Neural cell (in vitro differentiated cells): Measurements from ENCODE around the gene TRIM40. TPM values are rescaled to one million over a fixed set of nuclear protein-coding genes. Genes with fewer than 3 reads are reported as not detected.

Source experiments
- H2AFZ ChIP-seq: fragments of 200-600, 300-800 bp; sonication (generic), shearing (Covaris generic); 2 replicates; pipeline ENCODE4 v1.6.0; 2014; ENCODE audit warnings: low read depth, mild to moderate bottlenecking, antibody characterized with exemption, low read length, moderate library complexity
- H3F3A ChIP-seq: fragments of 200-600 bp; shearing (Covaris generic); 2 replicates; pipeline ENCODE4 v1.6.1; 2016; ENCODE audit warnings: mild to moderate bottlenecking, moderate library complexity, mixed read lengths, antibody characterized with exemption, low read length; ENCODE audit not compliant: insufficient read depth, poor library complexity, severe bottlenecking
- H3K27ac ChIP-seq: fragments of 200-600, 300-800 bp; sonication (generic), shearing (Covaris generic); 2 replicates; pipeline ENCODE4 v1.5.1; 2014; ENCODE audit warnings: mild to moderate bottlenecking, low read length, moderate library complexity
- H3K27me3 ChIP-seq: fragments of 300-800, 200-600 bp; sonication (generic), shearing (Covaris generic); 2 replicates; pipeline ENCODE4 v1.6.0; 2014; ENCODE audit warnings: mild to moderate bottlenecking, low read depth, low read length, moderate library complexity; ENCODE audit not compliant: insufficient read depth
- H3K36me3 ChIP-seq: fragments of 300-800, 200-600 bp; sonication (generic), shearing (Covaris generic); 2 replicates; pipeline ENCODE4 v1.5.1; 2014; ENCODE audit warnings: mild to moderate bottlenecking, antibody characterized with exemption, low read length, moderate library complexity; ENCODE audit not compliant: insufficient read depth
- H3K4me2 ChIP-seq: fragments of 300-800, 200-600 bp; sonication (generic), shearing (Covaris generic); 2 replicates; pipeline ENCODE4 v1.6.0; 2014; ENCODE audit warnings: mild to moderate bottlenecking, low read length
- H3K4me3 ChIP-seq: fragments of 300-800, 200-600 bp; sonication (generic), shearing (Covaris generic); 2 replicates; pipeline ENCODE4 v1.5.1; 2014; ENCODE audit warnings: mild to moderate bottlenecking, low read length, moderate library complexity
- H3K79me2 ChIP-seq: fragments of 200-600 bp; shearing (Covaris generic); replicated peaks from 2 replicates; pipeline ENCODE4 v1.6.0; 2014; ENCODE audit warnings: mild to moderate bottlenecking, low read length, moderate library complexity; ENCODE audit not compliant: insufficient read depth
- H3K9ac ChIP-seq: fragments of 300-800, 200-600 bp; sonication (generic), shearing (Covaris generic); 2 replicates; pipeline ENCODE4 v1.6.1; 2016; ENCODE audit warnings: mild to moderate bottlenecking, low read length, mixed read lengths
- H3K9me2 ChIP-seq: fragments of 200-600 bp; shearing (Covaris generic); 2 replicates; pipeline ENCODE4 v1.6.1; 2016; ENCODE audit warnings: mild to moderate bottlenecking, low read length, mixed read lengths; ENCODE audit not compliant: insufficient read depth
- H3K9me3 ChIP-seq: fragments of 200-600, 300-800 bp; sonication (generic), shearing (Covaris generic); 2 replicates; pipeline ENCODE4 v1.6.1; 2016; ENCODE audit warnings: mild to moderate bottlenecking, mixed run types, low read length, moderate library complexity, mixed read lengths
- H4K20me1 ChIP-seq: fragments of 200-600 bp; shearing (Covaris generic); 2 replicates; pipeline ENCODE4 v1.6.1; 2016; ENCODE audit warnings: mild to moderate bottlenecking, mixed run types; ENCODE audit not compliant: insufficient read depth
- CTCF ChIP-seq: fragments of 450-650 bp; IDR thresholded peaks from 2 replicates; pipeline ENCODE4 v1.5.1; 2014; ENCODE audit warnings: antibody characterized with exemption, mild to moderate bottlenecking, moderate library complexity; ENCODE audit not compliant: poor library complexity, severe bottlenecking
- EP300 ChIP-seq: fragments of 450-650 bp; conservative IDR thresholded peaks from 2 replicates; pipeline ENCODE4 v1.6.1; 2014; ENCODE audit warnings: antibody characterized with exemption, mild to moderate bottlenecking, moderate library complexity; ENCODE audit not compliant: poor library complexity, severe bottlenecking
- EZH2 ChIP-seq: fragments of 200-600, 300-800 bp; shearing (Covaris generic), sonication (generic); IDR thresholded peaks from 2 replicates; pipeline ENCODE4 v1.6.1; 2014; ENCODE audit warnings: antibody characterized with exemption, low read length, borderline replicate concordance, mild to moderate bottlenecking; ENCODE audit not compliant: insufficient read depth, poor library complexity, severe bottlenecking
- MXI1 ChIP-seq: fragments of 450-650 bp; conservative IDR thresholded peaks from 2 replicates; pipeline ENCODE4 v1.6.1; 2014; ENCODE audit warnings: antibody characterized with exemption, mild to moderate bottlenecking; ENCODE audit not compliant: poor library complexity, severe bottlenecking
- POLR2AphosphoS5 ChIP-seq: IDR thresholded peaks from 2 replicates; pipeline ENCODE4 v1.6.1; 2012
- RAD21 ChIP-seq: fragments of 450-650 bp; conservative IDR thresholded peaks from 2 replicates; pipeline ENCODE4 v1.6.1; 2014; ENCODE audit warnings: antibody characterized with exemption, mild to moderate bottlenecking, moderate library complexity
- SMC3 ChIP-seq: fragments of 450-650 bp; conservative IDR thresholded peaks from 2 replicates; pipeline ENCODE4 v1.6.1; 2014; ENCODE audit warnings: antibody characterized with exemption, mild to moderate bottlenecking, moderate library complexity; ENCODE audit not compliant: poor library complexity
- TAF1 ChIP-seq: IDR thresholded peaks from 2 replicates; pipeline ENCODE4 v1.6.1; 2012; ENCODE audit warnings: low read depth
- polyA plus RNA-seq: library from polyadenylated mRNA; depleted of rRNA; stranded (reverse); fragments of >200 nt; gene quantifications from 2 replicates; pipeline ENCODE4 v1.2.3, GENCODE V29; 2014
- TF ChIP-seq, protein P1 (sequence below): IDR thresholded peaks from 2 replicates; pipeline ENCODE4 v1.6.1; 2012; ENCODE audit warnings: borderline replicate concordance

Gene TRIM40
- polyA plus RNA-seq, 1 donor from 2014 or later, result not detected

DNA sequence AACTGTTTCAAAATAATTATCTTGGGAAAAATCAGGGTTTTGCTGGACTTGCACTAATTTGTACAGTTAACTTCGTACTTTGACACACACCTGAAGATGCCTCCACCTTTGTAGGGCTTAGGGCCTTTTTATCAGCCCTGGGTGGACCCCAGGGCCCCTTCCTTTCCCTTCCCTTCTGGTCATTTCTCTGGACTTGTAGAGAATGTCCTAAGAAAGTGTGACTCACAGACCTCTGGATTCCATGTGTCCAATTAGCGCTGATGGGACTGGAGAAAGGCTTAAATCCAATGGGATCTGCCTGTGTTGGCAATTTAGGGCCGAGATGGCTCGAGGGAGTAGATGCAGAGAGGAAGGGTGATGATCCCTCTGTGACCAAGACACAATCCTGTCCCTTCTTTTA, 36.7 kb downstream of the TRIM40 start:
- Histone ChIP-seq H3K4me2 (no peak overlapping the region), H3K9ac (no peak overlapping the region), H3K27ac (no peak overlapping the region), H2AFZ (no peak overlapping the region), H3K4me3 (no peak overlapping the region), H3K36me3 (no peaks in the 10 kb centered on the region), H4K20me1 (no peaks in the 10 kb centered on the region), H3K9me2 (no peaks in the 10 kb centered on the region), H3K9me3 (no peaks in the 10 kb centered on the region), H3K79me2 (no peaks in the 10 kb centered on the region), H3K27me3 (peaks cover 32% of the 10 kb centered on the region), H3F3A (no peaks in the 10 kb centered on the region)
- TF ChIP-seq EZH2, result no peak
- no peak for TF ChIP-seq MXI1
- no peak for TF ChIP-seq EP300
- TF ChIP-seq RAD21, result no peak
- TF ChIP-seq SMC3, result no peak
- TF ChIP-seq CTCF, result no peak
- TF ChIP-seq, protein P1, sequence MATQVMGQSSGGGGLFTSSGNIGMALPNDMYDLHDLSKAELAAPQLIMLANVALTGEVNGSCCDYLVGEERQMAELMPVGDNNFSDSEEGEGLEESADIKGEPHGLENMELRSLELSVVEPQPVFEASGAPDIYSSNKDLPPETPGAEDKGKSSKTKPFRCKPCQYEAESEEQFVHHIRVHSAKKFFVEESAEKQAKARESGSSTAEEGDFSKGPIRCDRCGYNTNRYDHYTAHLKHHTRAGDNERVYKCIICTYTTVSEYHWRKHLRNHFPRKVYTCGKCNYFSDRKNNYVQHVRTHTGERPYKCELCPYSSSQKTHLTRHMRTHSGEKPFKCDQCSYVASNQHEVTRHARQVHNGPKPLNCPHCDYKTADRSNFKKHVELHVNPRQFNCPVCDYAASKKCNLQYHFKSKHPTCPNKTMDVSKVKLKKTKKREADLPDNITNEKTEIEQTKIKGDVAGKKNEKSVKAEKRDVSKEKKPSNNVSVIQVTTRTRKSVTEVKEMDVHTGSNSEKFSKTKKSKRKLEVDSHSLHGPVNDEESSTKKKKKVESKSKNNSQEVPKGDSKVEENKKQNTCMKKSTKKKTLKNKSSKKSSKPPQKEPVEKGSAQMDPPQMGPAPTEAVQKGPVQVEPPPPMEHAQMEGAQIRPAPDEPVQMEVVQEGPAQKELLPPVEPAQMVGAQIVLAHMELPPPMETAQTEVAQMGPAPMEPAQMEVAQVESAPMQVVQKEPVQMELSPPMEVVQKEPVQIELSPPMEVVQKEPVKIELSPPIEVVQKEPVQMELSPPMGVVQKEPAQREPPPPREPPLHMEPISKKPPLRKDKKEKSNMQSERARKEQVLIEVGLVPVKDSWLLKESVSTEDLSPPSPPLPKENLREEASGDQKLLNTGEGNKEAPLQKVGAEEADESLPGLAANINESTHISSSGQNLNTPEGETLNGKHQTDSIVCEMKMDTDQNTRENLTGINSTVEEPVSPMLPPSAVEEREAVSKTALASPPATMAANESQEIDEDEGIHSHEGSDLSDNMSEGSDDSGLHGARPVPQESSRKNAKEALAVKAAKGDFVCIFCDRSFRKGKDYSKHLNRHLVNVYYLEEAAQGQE, result no peak
- no peak for TF ChIP-seq TAF1
- no peak for TF ChIP-seq POLR2AphosphoS5

DNA sequence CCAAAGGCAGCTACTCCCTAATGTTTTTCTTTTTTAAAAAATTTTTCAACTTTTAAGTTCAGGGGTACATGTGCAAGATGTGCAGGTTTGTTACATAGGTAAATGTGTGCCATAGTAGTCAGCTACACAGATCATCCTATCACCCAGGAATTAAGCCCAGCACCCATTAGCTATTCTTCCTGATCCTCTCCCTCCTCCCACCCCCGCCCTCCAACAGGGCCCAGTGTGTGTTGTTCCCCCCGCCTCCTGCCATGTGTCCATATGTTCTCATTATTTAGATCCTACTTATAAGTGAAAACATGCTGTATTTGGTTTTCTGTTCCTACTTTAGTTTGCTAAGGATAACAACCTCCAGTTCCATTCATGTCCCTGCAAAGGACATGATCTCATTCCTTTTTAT, 39.8 kb downstream of the TRIM40 start:
- H3K9me2 ChIP-seq, result no peaks in the 10 kb centered on the region
- no peak for TF ChIP-seq POLR2AphosphoS5
- TF ChIP-seq RAD21, result no peak
- TF ChIP-seq, protein P1, result no peak
- TF ChIP-seq CTCF, result no peak
- no peak for TF ChIP-seq EP300
- TF ChIP-seq SMC3, result no peak
- no peak for TF ChIP-seq EZH2
- no peak for TF ChIP-seq TAF1
- no peak for TF ChIP-seq MXI1
- H4K20me1 ChIP-seq, result no peaks in the 10 kb centered on the region
- no peaks in the 10 kb centered on the region for H3K79me2 ChIP-seq
- H2AFZ ChIP-seq, result no peak overlapping the region
- H3K27me3 ChIP-seq, result peaks cover 25% of the 10 kb centered on the region
- no peaks in the 10 kb centered on the region for H3F3A ChIP-seq
- H3K9ac ChIP-seq, result no peak overlapping the region
- no peak overlapping the region for H3K4me2 ChIP-seq
- H3K9me3 ChIP-seq, result no peaks in the 10 kb centered on the region
- no peak overlapping the region for H3K27ac ChIP-seq
- H3K36me3 ChIP-seq, result no peaks in the 10 kb centered on the region
- no peak overlapping the region for H3K4me3 ChIP-seq
